Superior temporal gyrus (tissue), 1 donor: ENCODE data around the gene CEP250.
"Not testable (repeated sequence)": the region's sequence is repeated elsewhere in the genome, so short reads cannot be mapped to it uniquely, and the experiment has no call there.

Source experiments
- DNase-seq: peaks from one replicate; pipeline ENCODE4 v3.0.0-alpha.2; 2016; ENCODE audit errors: extremely low spot score

The CEP250 gene

GRCh38 chr20:35525639-35526038, 70.2 kb downstream of the CEP250 start:
- no peak for DNase-seq

- no peak for DNase-seq
Measured at GRCh38 chr20:35527122-35527769, 71.8 kb downstream of the CEP250 start.

GRCh38 chr20:35529552-35529951, 74.2 kb downstream of the CEP250 start, which contains the start of gene C20orf173:
Gene C20orf173 (minus strand): TSS chr20:35529652. CDS start chr20:35529373, 279 bp downstream.
- DNase-seq: no peak

GRCh38 chr20:35539756-35540212, 84.4 kb downstream of the CEP250 start:
- no peak for DNase-seq

GRCh38 chr20:35541118-35541782, 85.9 kb downstream of the CEP250 start:
- no peak for DNase-seq

- peak; percentile 95 for DNase-seq
Measured at GRCh38 chr20:35541783-35542662, 86.6 kb downstream of the CEP250 start, which contains the start of gene ERGIC3. Gene ERGIC3 (plus strand): TSS chr20:35542078. CDS start chr20:35542098, 20 bp downstream.

- no peak for DNase-seq
Measured at GRCh38 chr20:35542990-35543389, 87.6 kb downstream of the CEP250 start.

- no peak for DNase-seq
Measured at GRCh38 chr20:35544436-35544835, 89.0 kb downstream of the CEP250 start.

- DNase-seq: not testable (repeated sequence)
Measured at GRCh38 chr20:35544941-35545340, 89.5 kb downstream of the CEP250 start.

GRCh38 chr20:35546127-35546526, 90.7 kb downstream of the CEP250 start:
- DNase-seq: no peak

- DNase-seq: no peak
Measured at GRCh38 chr20:35547329-35547728, 91.9 kb downstream of the CEP250 start.

GRCh38 chr20:35551503-35551902, 96.1 kb downstream of the CEP250 start:
- no peak for DNase-seq

- DNase-seq: no peak
Measured at GRCh38 chr20:35552914-35553313, 97.5 kb downstream of the CEP250 start.

GRCh38 chr20:35555461-35555860, 100.1 kb downstream of the CEP250 start:
- peak; percentile 19 for DNase-seq

GRCh38 chr20:35555951-35556645, 100.7 kb downstream of the CEP250 start:
- DNase-seq: no peak

- DNase-seq: no peak
Measured at GRCh38 chr20:35556871-35557270, 101.5 kb downstream of the CEP250 start.

- no peak for DNase-seq
Measured at GRCh38 chr20:35558451-35558850, 103.1 kb downstream of the CEP250 start.

GRCh38 chr20:35559042-35559693, 103.8 kb downstream of the CEP250 start:
- no peak for DNase-seq

- no peak for DNase-seq
Measured at GRCh38 chr20:35560105-35560511, 104.7 kb downstream of the CEP250 start.

GRCh38 chr20:35560541-35560940, 105.1 kb downstream of the CEP250 start:
- DNase-seq: no peak

- peak; percentile 33 for DNase-seq
Measured at GRCh38 chr20:35561268-35561667, 105.9 kb downstream of the CEP250 start.
